Karpas-422 (cell line): ENCODE measurements around the gene SACS. TPM values are rescaled to one million over a fixed set of nuclear protein-coding genes. Genes with fewer than 3 reads are reported as not detected.

Experiments used
- DNase-seq: peaks from one replicate; pipeline ENCODE4 v3.0.0-alpha.2; 2015
- H2AFZ ChIP-seq: fragments of 200-600 bp; sonication (generic); 2 replicates; pipeline ENCODE4 v1.6.1; 2014; ENCODE audit warnings: antibody characterized with exemption, low read length, mixed read lengths
- H3K27ac ChIP-seq: fragments of 200-600 bp; sonication (generic); 2 replicates; pipeline ENCODE4 v1.5.1; 2014; ENCODE audit warnings: mild to moderate bottlenecking, low read length, moderate library complexity
- H3K27me3 ChIP-seq: fragments of 200-600 bp; sonication (generic); 2 replicates; pipeline ENCODE4 v1.6.1; 2014; ENCODE audit warnings: low read length, mixed read lengths
- H3K36me3 ChIP-seq: fragments of 200-600 bp; sonication (generic); 2 replicates; pipeline ENCODE4 v1.6.1; 2014; ENCODE audit warnings: low read length, mixed read lengths; ENCODE audit not compliant: insufficient read depth
- H3K4me1 ChIP-seq: fragments of 200-600 bp; sonication (generic); 2 replicates; pipeline ENCODE4 v1.6.1; 2014; ENCODE audit warnings: mild to moderate bottlenecking, low read length, mixed read lengths
- H3K4me2 ChIP-seq: fragments of 200-600 bp; sonication (generic); 2 replicates; pipeline ENCODE4 v1.6.1; 2014; ENCODE audit warnings: low read length, low read depth, mild to moderate bottlenecking; ENCODE audit not compliant: poor library complexity, severe bottlenecking
- H3K4me3 ChIP-seq: fragments of 200-600 bp; sonication (generic); 2 replicates; pipeline ENCODE4 v1.5.1; 2014; ENCODE audit warnings: mild to moderate bottlenecking, antibody characterized with exemption, low read length, mixed read lengths
- H3K79me2 ChIP-seq: fragments of 200-600 bp; sonication (generic); 2 replicates; pipeline ENCODE4 v1.6.1; 2014; ENCODE audit warnings: mild to moderate bottlenecking, low read length, mixed read lengths
- H3K9ac ChIP-seq: fragments of 200-600 bp; sonication (generic); 2 replicates; pipeline ENCODE4 v1.6.0; 2014; ENCODE audit warnings: low read length
- H3K9me2 ChIP-seq: fragments of 200-600 bp; sonication (generic), shearing (Covaris generic); replicated peaks from 2 replicates; pipeline ENCODE4 v1.6.0; 2014; ENCODE audit warnings: mild to moderate bottlenecking, low read length, moderate library complexity; ENCODE audit not compliant: insufficient read depth
- H3K9me3 ChIP-seq: fragments of 300-700, 200-600 bp; sonication (generic); 2 replicates; pipeline ENCODE4 v1.6.1; 2014; ENCODE audit warnings: low read length, mixed read lengths
- H4K20me1 ChIP-seq: fragments of 200-600 bp; sonication (generic); 2 replicates; pipeline ENCODE4 v1.6.1; 2014; ENCODE audit warnings: mild to moderate bottlenecking, antibody characterized with exemption, low read length, low read depth; ENCODE audit not compliant: insufficient read depth
- total RNA-seq: library from RNA; depleted of rRNA; stranded (reverse); fragments of >200 nt; shearing (Covaris generic); gene quantifications from 2 replicates; pipeline ENCODE4 v1.2.3, GENCODE V29; 2014; ENCODE audit warnings: low replicate concordance

SACS gene
- total RNA-seq, 1 experiment from 2014 or later, result 37.5 TPM

- H3K79me2 ChIP-seq, result peaks cover 19% of the 10 kb centered on the region
- H3K9ac ChIP-seq, result no peak overlapping the region
- no peak overlapping the region for H3K4me2 ChIP-seq
- H3K9me3 ChIP-seq, result no peaks in the 10 kb centered on the region
- no peaks in the 10 kb centered on the region for H3K27me3 ChIP-seq
- H3K4me3 ChIP-seq, result no peak overlapping the region
- no peaks in the 10 kb centered on the region for H4K20me1 ChIP-seq
- H3K4me1 ChIP-seq, result peaks cover 7% of the 10 kb centered on the region
- peaks cover 14% of the 10 kb centered on the region for H3K36me3 ChIP-seq
- no peaks in the 10 kb centered on the region for H3K9me2 ChIP-seq
- DNase-seq, result no peak
- H2AFZ ChIP-seq, result no peak overlapping the region
- H3K27ac ChIP-seq, result peak overlapping the region; percentile 22; the same call in 1 of the 2 replicates
These were observed 88.4 kb downstream of the SACS start for GRCh38 chr13:23344931-23345595.

- Histone ChIP-seq H3K4me1 (no peaks in the 10 kb centered on the region), H4K20me1 (no peaks in the 10 kb centered on the region), H3K27ac (no peak overlapping the region), H3K9me3 (no peaks in the 10 kb centered on the region), H3K9me2 (no peaks in the 10 kb centered on the region; the same call in 1 of the 2 replicates), H3K36me3 (peaks cover 31% of the 10 kb centered on the region), H3K4me2 (no peak overlapping the region), H3K79me2 (no peaks in the 10 kb centered on the region), H3K4me3 (no peak overlapping the region), H3K27me3 (no peaks in the 10 kb centered on the region), H3K9ac (no peak overlapping the region), H2AFZ (no peak overlapping the region)
- DNase-seq, result no peak
These were observed 94.3 kb downstream of the SACS start for GRCh38 chr13:23339225-23339624.

GRCh38 chr13:23330356-23330755, 103.1 kb downstream of the SACS start:
- Histone ChIP-seq H3K4me3 (no peak overlapping the region), H3K4me1 (no peaks in the 10 kb centered on the region), H3K9me2 (no peaks in the 10 kb centered on the region), H4K20me1 (no peaks in the 10 kb centered on the region), H3K9ac (no peak overlapping the region), H3K9me3 (no peaks in the 10 kb centered on the region), H3K27me3 (no peaks in the 10 kb centered on the region), H3K4me2 (no peak overlapping the region), H3K36me3 (no peaks in the 10 kb centered on the region), H3K27ac (no peak overlapping the region), H3K79me2 (no peaks in the 10 kb centered on the region), H2AFZ (no peak overlapping the region)
- DNase-seq, result no peak

- H3K4me2 ChIP-seq, result no peak overlapping the region
- no peaks in the 10 kb centered on the region for H3K4me1 ChIP-seq
- no peak overlapping the region for H3K4me3 ChIP-seq
- no peak overlapping the region for H3K27ac ChIP-seq
- no peak overlapping the region for H3K9ac ChIP-seq
- no peaks in the 10 kb centered on the region for H3K36me3 ChIP-seq
- no peaks in the 10 kb centered on the region for H3K9me3 ChIP-seq
- H4K20me1 ChIP-seq, result no peaks in the 10 kb centered on the region
- no peak for DNase-seq
- no peak overlapping the region for H2AFZ ChIP-seq
- no peaks in the 10 kb centered on the region for H3K79me2 ChIP-seq
- no peaks in the 10 kb centered on the region for H3K27me3 ChIP-seq
- no peaks in the 10 kb centered on the region for H3K9me2 ChIP-seq
These were observed 108.3 kb downstream of the SACS start for GRCh38 chr13:23325191-23325590.

GRCh38 chr13:23323946-23324709, 109.4 kb downstream of the SACS start:
- Histone ChIP-seq H3K9me3 (no peaks in the 10 kb centered on the region), H3K36me3 (no peaks in the 10 kb centered on the region), H3K9ac (no peak overlapping the region), H3K9me2 (no peaks in the 10 kb centered on the region), H3K79me2 (no peaks in the 10 kb centered on the region), H3K4me1 (no peaks in the 10 kb centered on the region), H3K27ac (no peak overlapping the region), H3K27me3 (no peaks in the 10 kb centered on the region), H3K4me3 (no peak overlapping the region), H3K4me2 (no peak overlapping the region), H2AFZ (no peak overlapping the region), H4K20me1 (no peaks in the 10 kb centered on the region)
- peak; percentile 20 for DNase-seq

- peak; percentile 22 for DNase-seq
- Histone ChIP-seq H3K9ac (no peak overlapping the region), H4K20me1 (no peaks in the 10 kb centered on the region), H3K36me3 (no peaks in the 10 kb centered on the region), H3K9me3 (no peaks in the 10 kb centered on the region), H3K9me2 (no peaks in the 10 kb centered on the region), H3K27me3 (no peaks in the 10 kb centered on the region), H3K27ac (no peak overlapping the region), H2AFZ (no peak overlapping the region), H3K4me3 (no peak overlapping the region), H3K4me1 (no peaks in the 10 kb centered on the region), H3K79me2 (no peaks in the 10 kb centered on the region), H3K4me2 (no peak overlapping the region)
These were observed 110.9 kb downstream of the SACS start for GRCh38 chr13:23322353-23323336.

GRCh38 chr13:23321535-23322241, 111.8 kb downstream of the SACS start:
- no peaks in the 10 kb centered on the region for H3K79me2 ChIP-seq
- DNase-seq, result peak; percentile 27
- no peaks in the 10 kb centered on the region for H3K36me3 ChIP-seq
- no peaks in the 10 kb centered on the region for H3K27me3 ChIP-seq
- no peak overlapping the region for H3K4me3 ChIP-seq
- H3K9ac ChIP-seq, result no peak overlapping the region
- no peaks in the 10 kb centered on the region for H3K9me3 ChIP-seq
- no peak overlapping the region for H2AFZ ChIP-seq
- no peaks in the 10 kb centered on the region for H3K9me2 ChIP-seq
- H3K4me2 ChIP-seq, result no peak overlapping the region
- no peaks in the 10 kb centered on the region for H3K4me1 ChIP-seq
- no peaks in the 10 kb centered on the region for H4K20me1 ChIP-seq
- no peak overlapping the region for H3K27ac ChIP-seq
